GM12891 (cell line): ENCODE data around the gene PCDHA4.

Experiments used
- POLR2A ChIP-seq: IDR thresholded peaks from 2 replicates; pipeline ENCODE4 v1.6.1; 2011; ENCODE audit warnings: low read depth, low read length, control low read depth
- POLR2AphosphoS5 ChIP-seq: IDR thresholded peaks from 2 replicates; pipeline ENCODE4 v1.6.1; 2011; ENCODE audit warnings: low read depth, low read length, control low read depth
- POU2F2 ChIP-seq: IDR thresholded peaks from 2 replicates; pipeline ENCODE4 v1.6.1; 2011; ENCODE audit warnings: low read depth, mild to moderate bottlenecking, control low read depth, low read length, moderate library complexity

DNA sequence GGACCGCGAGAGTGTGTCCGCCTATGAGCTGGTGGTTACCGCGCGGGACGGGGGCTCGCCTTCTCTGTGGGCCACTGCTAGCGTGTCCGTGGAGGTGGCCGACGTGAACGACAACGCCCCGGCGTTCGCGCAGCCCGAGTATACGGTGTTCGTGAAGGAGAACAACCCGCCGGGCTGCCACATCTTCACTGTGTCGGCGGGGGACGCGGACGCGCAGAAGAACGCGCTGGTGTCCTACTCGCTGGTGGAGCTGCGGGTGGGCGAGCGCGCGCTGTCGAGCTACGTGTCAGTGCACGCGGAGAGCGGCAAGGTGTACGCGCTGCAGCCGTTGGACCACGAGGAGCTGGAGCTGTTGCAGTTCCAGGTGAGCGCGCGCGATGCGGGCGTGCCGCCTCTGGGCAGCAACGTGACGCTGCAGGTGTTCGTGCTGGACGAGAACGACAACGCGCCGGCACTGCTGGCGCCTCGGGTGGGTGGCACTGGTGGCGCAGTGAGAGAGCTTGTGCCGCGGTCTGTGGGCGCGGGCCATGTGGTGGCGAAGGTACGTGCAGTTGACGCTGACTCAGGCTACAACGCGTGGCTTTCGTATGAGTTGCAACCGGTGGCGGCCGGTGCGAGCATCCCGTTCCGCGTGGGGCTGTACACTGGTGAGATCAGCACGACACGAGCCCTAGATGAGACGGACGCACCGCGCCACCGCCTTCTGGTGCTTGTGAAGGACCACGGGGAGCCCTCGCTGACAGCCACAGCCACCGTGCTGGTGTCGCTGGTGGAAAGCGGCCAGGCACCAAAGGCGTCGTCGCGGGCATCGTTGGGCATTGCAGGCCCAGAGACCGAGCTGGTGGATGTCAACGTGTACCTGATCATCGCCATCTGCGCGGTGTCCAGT lies 29.0 kb downstream of the PCDHA4 start:
- no peak for TF ChIP-seq POLR2AphosphoS5
- no peak for TF ChIP-seq POLR2A
- TF ChIP-seq POU2F2 = no peak
